GM12878 (cell line): ENCODE data around the gene ERP29.
A peak's percentile ranks its signal among the peaks of the same experiment; 100 is the strongest.

Experiments used
- POLR2A ChIP-seq: IDR thresholded peaks from 2 replicates; pipeline ENCODE4 v1.6.1; 2011; ENCODE audit warnings: low read depth, mild to moderate bottlenecking, low read length
- RFX5 ChIP-seq: IDR thresholded peaks from 2 replicates; pipeline ENCODE4 v1.6.1; 2011; ENCODE audit warnings: low read depth, low read length, improper control_type of control experiment

DNA sequence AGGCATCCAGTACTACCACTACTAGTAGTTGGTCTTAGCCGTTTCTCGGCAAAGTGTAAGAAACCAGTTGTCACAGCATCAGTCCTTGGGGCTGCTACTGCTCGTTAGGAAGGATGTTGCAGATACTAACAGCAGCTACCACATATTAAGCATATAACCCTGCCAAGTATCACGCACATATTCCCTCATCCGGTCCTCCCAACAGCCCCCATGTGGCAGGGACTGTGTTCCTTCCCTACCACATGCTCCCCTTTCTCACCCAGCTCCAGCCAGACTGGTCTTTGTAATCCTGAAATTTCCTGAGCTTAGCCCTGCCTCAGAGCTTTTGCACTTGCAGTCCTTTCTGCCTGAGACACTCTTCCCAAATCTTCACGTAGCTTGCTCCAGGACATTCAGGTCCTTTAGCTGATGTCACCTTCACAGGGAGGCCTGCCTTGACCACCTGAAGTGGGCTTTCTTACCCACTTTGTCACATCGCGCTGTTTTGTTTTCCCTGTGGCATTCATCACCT lies 7.8 kb downstream of the ERP29 start:
- peak; percentile 44; the same call in 1 of the 2 replicates for TF ChIP-seq POLR2A
- TF ChIP-seq RFX5, result no peak
